Subcutaneous abdominal adipose tissue (tissue), 5 donors: ENCODE data around the gene DNAJC3.

Source experiments
- H3K27ac ChIP-seq: one replicate; pipeline ENCODE4 v1.7.0; 2013; ENCODE audit warnings: low read depth, mild to moderate bottlenecking, inconsistent platforms, low read length, moderate library complexity
- H3K27me3 ChIP-seq, 5 donors: one replicate each; pipeline ENCODE4 v1.7.0; 2013; ENCODE audit warnings: low read length in 5 of 5, inconsistent platforms in 1 of 5; ENCODE audit not compliant: control insufficient read depth in 5 of 5, insufficient read depth in 4 of 5
- H3K36me3 ChIP-seq, 5 donors: one replicate each; pipeline ENCODE4 v1.7.0; 2013; ENCODE audit warnings: low read length in 5 of 5; ENCODE audit not compliant: control insufficient read depth in 5 of 5, insufficient read depth in 5 of 5
- H3K4me1 ChIP-seq, 5 donors: one replicate each; pipeline ENCODE4 v1.7.0; 2013; ENCODE audit warnings: low read length in 5 of 5, mild to moderate bottlenecking in 3 of 5, moderate library complexity in 1 of 5; ENCODE audit not compliant: control insufficient read depth in 5 of 5, insufficient read depth in 5 of 5
- H3K4me3 ChIP-seq, 5 donors: one replicate each; pipeline ENCODE4 v1.7.0; 2013; ENCODE audit warnings: low read length in 5 of 5, low read depth in 1 of 5
- H3K9ac ChIP-seq, 5 donors: one replicate each; pipeline ENCODE4 v1.7.0; 2013; ENCODE audit warnings: low read length in 5 of 5, mild to moderate bottlenecking in 4 of 5, moderate library complexity in 3 of 5
- H3K9me3 ChIP-seq, 5 donors: one replicate each; pipeline ENCODE4 v1.7.0; 2013; ENCODE audit warnings: low read length in 5 of 5; ENCODE audit not compliant: control insufficient read depth in 5 of 5
- donor health status: healthy.
- donor health status: healthy.
- donor health status: healthy.
- donor health status: healthy.
- donor health status: healthy.

Gene DNAJC3

GRCh38 chr13:95697052-95697680, 20.2 kb downstream of the DNAJC3 start:
- Histone ChIP-seq H3K27me3 (no peaks in the 10 kb centered on the region), H3K4me1 (peaks cover 0 to 3% (median 0%) of the 10 kb centered on the region in 5 donors), H3K27ac (no peak overlapping the region), H3K4me3 (no peak overlapping the region), H3K36me3 (no peaks in the 10 kb centered on the region), H3K9me3 (peaks cover 0 to 7% (median 0%) of the 10 kb centered on the region in 5 donors), H3K9ac (no peak overlapping the region)

GRCh38 chr13:95698047-95698749, 21.3 kb downstream of the DNAJC3 start:
- H3K36me3 ChIP-seq: no peaks in the 10 kb centered on the region
- H3K27ac ChIP-seq: no peak overlapping the region
- H3K4me1 ChIP-seq: peaks cover 0 to 3% (median 0%) of the 10 kb centered on the region in 5 donors
- H3K4me3 ChIP-seq: no peak overlapping the region
- H3K27me3 ChIP-seq: no peaks in the 10 kb centered on the region
- peaks cover 0 to 7% (median 0%) of the 10 kb centered on the region in 5 donors for H3K9me3 ChIP-seq
- H3K9ac ChIP-seq: no peak overlapping the region

GRCh38 chr13:95703576-95703975, 26.6 kb downstream of the DNAJC3 start:
- H3K27me3 ChIP-seq: no peaks in the 10 kb centered on the region
- peaks cover 0 to 10% (median 5%) of the 10 kb centered on the region in 5 donors for H3K4me1 ChIP-seq
- H3K36me3 ChIP-seq: no peaks in the 10 kb centered on the region
- no peak overlapping the region for H3K27ac ChIP-seq
- H3K4me3 ChIP-seq: no peak overlapping the region
- H3K9ac ChIP-seq: no peak overlapping the region
- no peaks in the 10 kb centered on the region for H3K9me3 ChIP-seq

- H3K9ac ChIP-seq: no peak overlapping the region
- H3K4me1 ChIP-seq: peaks cover 0 to 12% (median 5%) of the 10 kb centered on the region in 5 donors
- no peaks in the 10 kb centered on the region for H3K36me3 ChIP-seq
- H3K27me3 ChIP-seq: no peaks in the 10 kb centered on the region
- H3K9me3 ChIP-seq: no peaks in the 10 kb centered on the region
- H3K4me3 ChIP-seq: no peak overlapping the region
- H3K27ac ChIP-seq: no peak overlapping the region
Measured at GRCh38 chr13:95704510-95704909, 27.6 kb downstream of the DNAJC3 start.

- Histone ChIP-seq H3K27ac (no peak overlapping the region), H3K36me3 (peaks cover 0 to 6% (median 4%) of the 10 kb centered on the region in 5 donors), H3K9ac (no peak overlapping the region), H3K9me3 (no peaks in the 10 kb centered on the region), H3K4me1 (peaks cover 0 to 12% (median 5%) of the 10 kb centered on the region in 5 donors), H3K4me3 (no peak overlapping the region), H3K27me3 (no peaks in the 10 kb centered on the region)
Measured at GRCh38 chr13:95706356-95706755, 29.4 kb downstream of the DNAJC3 start.

GRCh38 chr13:95707035-95707434, 30.1 kb downstream of the DNAJC3 start:
- no peak overlapping the region for H3K9ac ChIP-seq
- peaks cover 0 to 7% (median 5%) of the 10 kb centered on the region in 5 donors for H3K36me3 ChIP-seq
- H3K27me3 ChIP-seq: no peaks in the 10 kb centered on the region
- H3K9me3 ChIP-seq: no peaks in the 10 kb centered on the region
- H3K27ac ChIP-seq: no peak overlapping the region
- no peak overlapping the region for H3K4me3 ChIP-seq
- H3K4me1 ChIP-seq: peaks cover 0 to 12% (median 5%) of the 10 kb centered on the region in 5 donors

- Histone ChIP-seq H3K9me3 (no peaks in the 10 kb centered on the region), H3K4me1 (peaks cover 0 to 12% (median 5%) of the 10 kb centered on the region in 5 donors), H3K9ac (no peak overlapping the region), H3K4me3 (no peak overlapping the region), H3K27me3 (no peaks in the 10 kb centered on the region), H3K36me3 (peaks cover 0 to 9% (median 9%) of the 10 kb centered on the region in 5 donors), H3K27ac (no peak overlapping the region)
Measured at GRCh38 chr13:95707442-95708390, 30.8 kb downstream of the DNAJC3 start.

- peaks cover 0 to 15% (median 9%) of the 10 kb centered on the region in 5 donors for H3K36me3 ChIP-seq
- H3K4me3 ChIP-seq: no peak overlapping the region
- no peak overlapping the region for H3K27ac ChIP-seq
- peaks cover 0 to under 1% (median 0%) of the 10 kb centered on the region in 5 donors for H3K9me3 ChIP-seq
- H3K27me3 ChIP-seq: no peaks in the 10 kb centered on the region
- H3K4me1 ChIP-seq: peaks cover 0 to 12% (median 5%) of the 10 kb centered on the region in 5 donors
- no peak overlapping the region for H3K9ac ChIP-seq
Measured at GRCh38 chr13:95708391-95708774, 31.4 kb downstream of the DNAJC3 start.

- H3K9me3 ChIP-seq: peaks cover 0 to 4% (median 0%) of the 10 kb centered on the region in 5 donors
- peaks cover 0 to 12% (median 5%) of the 10 kb centered on the region in 5 donors for H3K4me1 ChIP-seq
- no peaks in the 10 kb centered on the region for H3K27me3 ChIP-seq
- H3K9ac ChIP-seq: no peak overlapping the region
- no peak overlapping the region for H3K27ac ChIP-seq
- no peak overlapping the region for H3K4me3 ChIP-seq
- peaks cover 0 to 21% (median 11%) of the 10 kb centered on the region in 5 donors for H3K36me3 ChIP-seq
Measured at GRCh38 chr13:95708811-95709500, 32.0 kb downstream of the DNAJC3 start.
